NCI-H226 (cell line): ENCODE data around the gene AKT3.
A peak's percentile ranks its signal among the peaks of the same experiment; 100 is the strongest.
"Not testable (repeated sequence)": the region's sequence is repeated elsewhere in the genome, so short reads cannot be mapped to it uniquely, and the experiment has no call there.

Experiments used
- DNase-seq: peaks from one replicate; pipeline ENCODE4 v3.0.0-alpha.2; 2015

The AKT3 gene

GRCh38 chr1:243680860-243681259 lies 169.2 kb downstream of the AKT3 start:
- no peak for DNase-seq

- no peak for DNase-seq
Measured at GRCh38 chr1:243672539-243673074, 177.4 kb downstream of the AKT3 start.

GRCh38 chr1:243667591-243667990 lies 182.5 kb downstream of the AKT3 start:
- no peak for DNase-seq

GRCh38 chr1:243667133-243667532 lies 182.9 kb downstream of the AKT3 start:
- DNase-seq: no peak

GRCh38 chr1:243663651-243664050 lies 186.4 kb downstream of the AKT3 start:
- DNase-seq: no peak

- not testable (repeated sequence) for DNase-seq
Measured at GRCh38 chr1:243662169-243662568, 187.9 kb downstream of the AKT3 start.

DNA sequence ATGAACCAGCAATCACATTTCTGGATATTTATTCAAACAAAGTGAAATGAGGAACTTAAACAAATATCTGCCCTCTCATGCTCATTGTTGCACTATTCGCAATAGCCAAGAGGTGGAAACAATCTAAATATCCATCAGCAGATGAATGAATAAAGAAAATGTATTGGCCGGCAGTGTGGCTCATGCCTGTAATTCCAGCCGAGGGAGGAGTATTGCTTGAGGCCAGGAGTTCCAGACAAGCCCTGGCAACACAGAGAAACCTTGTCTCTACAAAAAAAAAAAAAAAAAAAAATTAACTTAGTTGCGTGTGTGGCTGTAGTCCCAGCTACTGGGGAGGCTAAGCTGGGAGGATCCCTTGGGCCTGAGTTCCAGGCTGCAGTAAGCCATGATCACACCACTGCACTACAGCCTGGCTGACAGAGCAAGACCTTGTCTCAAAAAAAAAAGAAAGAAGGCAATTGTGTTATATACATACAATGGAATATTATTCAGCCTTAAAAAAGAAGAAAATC lies 191.4 kb downstream of the AKT3 start:
- DNase-seq: peak; percentile 59

GRCh38 chr1:243657793-243658192 lies 192.2 kb downstream of the AKT3 start:
- no peak for DNase-seq

DNA sequence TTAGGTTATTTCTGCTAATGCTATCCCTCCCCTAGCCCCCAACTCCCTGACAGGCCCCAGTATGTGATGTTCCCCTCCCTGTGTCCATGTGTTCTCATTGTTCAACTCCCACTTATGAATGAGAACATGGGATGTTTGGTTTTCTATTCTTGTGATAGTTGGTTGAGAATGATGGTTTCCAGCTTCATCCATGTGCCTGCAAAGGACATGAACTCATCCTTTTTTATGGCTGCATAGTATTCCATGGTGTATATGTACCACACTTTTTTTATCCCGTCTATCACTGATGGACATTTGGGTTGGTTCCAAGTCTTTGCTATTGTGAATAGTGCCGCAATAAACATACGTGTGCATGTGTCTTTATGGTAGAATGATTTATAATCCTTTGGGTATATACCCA lies 200.5 kb downstream of the AKT3 start:
- DNase-seq: not testable (repeated sequence)

DNA sequence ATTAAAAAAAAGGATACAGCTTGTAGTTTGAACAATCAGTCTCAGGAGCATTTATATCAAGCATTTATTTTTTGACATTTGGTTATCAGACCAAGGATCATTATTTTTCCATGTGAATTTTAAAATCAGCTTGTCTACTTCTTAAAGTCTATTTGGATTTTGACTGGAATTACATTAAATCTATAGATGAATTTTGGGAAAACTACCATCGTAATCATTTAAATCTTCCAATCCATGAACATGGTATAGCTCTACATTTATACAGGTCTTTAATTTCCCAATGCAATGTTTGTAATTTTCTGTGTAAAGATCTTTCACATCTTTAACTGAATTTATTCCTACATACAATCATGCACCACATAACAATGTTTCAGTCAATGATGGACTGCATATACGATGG lies 203.2 kb downstream of the AKT3 start:
- DNase-seq: no peak

GRCh38 chr1:243645281-243645680 lies 204.8 kb downstream of the AKT3 start:
- DNase-seq: no peak

DNA sequence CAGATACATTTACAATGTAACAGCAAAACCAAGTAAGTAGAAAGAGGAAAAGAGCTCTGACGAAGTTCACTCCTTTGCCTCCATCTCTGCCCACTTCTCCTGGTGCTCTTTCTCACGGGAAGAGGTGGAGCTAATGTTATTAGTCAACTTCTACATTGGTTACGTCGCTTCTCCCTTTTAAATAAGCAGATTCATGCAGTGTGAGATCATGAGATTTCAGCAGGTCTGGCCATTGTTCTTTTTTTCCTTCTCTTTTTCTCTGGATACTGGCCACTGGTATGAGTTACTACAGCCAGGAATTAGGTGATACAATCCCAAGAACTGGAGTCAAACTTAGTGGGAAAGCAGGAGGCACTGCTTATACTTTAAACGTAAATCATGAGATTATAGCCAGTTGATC lies 207.1 kb downstream of the AKT3 start:
- peak; percentile 72 for DNase-seq

GRCh38 chr1:243639027-243639658 lies 210.9 kb downstream of the AKT3 start:
- no peak for DNase-seq

DNA sequence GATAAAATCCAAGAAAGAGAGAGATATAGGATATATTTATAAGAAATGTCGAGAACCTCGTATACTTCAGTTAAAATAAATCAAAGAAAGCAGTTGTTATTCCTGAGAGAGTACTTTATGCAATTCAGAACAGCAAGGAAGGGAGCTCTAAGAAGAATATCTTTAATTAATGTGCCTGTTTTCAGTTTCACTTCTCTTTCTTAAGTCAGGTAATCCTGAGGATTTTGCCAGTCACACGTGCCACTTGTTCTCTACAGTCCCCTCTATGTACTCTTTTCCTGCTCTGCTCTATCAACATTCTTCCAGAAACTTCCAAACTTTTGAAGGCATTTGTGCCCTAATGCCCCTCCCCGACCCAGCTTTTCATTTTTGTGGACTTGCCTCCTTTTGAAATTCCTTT lies 211.9 kb downstream of the AKT3 start:
- DNase-seq: no peak

- no peak for DNase-seq
Measured at GRCh38 chr1:243628476-243628907, 221.6 kb downstream of the AKT3 start.

DNA sequence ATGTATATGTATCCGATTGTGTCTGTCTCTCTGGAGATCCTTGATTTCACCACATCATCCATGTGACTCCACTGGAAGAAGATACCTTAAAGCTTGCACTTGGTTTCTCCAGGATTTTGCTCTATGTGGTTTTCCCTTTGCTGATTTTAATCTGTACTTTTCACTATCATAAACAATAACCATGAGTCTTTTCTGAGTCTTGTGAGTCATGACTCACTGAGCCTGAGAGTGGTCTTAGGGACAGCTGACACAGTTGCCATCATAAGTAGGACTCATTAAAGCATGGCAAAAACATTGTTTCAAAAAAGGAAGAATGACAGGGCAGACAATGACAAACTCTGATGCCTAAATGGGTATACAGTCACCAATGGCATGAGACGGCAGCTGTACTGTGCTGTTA lies 226.2 kb downstream of the AKT3 start:
- DNase-seq: no peak

DNA sequence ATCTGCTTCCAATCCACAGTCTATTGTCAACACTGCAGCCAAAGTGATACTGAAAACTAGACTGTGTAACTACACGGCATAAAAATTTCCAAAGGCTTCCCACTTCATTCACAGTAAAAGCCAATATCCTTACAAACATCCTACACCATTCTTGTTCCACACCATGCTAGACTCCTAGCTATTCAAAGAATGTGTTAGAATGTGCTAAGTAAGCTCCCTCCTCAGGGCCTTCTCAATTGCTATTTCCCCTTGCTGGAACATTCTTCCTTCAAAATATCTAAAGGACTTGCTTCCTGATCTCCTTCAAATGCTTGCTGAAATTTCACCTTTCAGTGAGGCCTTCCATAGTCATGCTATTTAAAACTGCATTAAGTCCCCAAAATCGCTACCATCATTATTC lies 228.1 kb downstream of the AKT3 start:
- DNase-seq: no peak

DNA sequence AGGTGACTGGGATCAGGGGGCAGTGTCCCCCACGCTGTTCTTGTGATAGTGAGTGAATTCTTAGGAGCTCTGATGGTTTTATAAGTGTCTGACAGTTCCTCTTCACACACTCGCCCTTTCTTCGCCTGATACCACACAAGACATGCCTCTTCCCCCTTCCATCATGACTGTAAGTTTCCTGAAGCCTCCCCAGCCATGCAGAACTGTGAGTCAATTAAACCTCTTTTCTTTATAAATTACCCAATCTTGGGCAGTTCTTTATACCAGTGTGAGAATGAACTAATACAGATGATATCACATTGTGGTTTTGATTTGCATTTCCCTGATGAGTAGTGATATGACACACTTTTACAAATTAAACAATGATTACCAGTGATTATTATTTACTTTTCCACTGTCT lies 229.9 kb downstream of the AKT3 start:
- DNase-seq: no peak

DNA sequence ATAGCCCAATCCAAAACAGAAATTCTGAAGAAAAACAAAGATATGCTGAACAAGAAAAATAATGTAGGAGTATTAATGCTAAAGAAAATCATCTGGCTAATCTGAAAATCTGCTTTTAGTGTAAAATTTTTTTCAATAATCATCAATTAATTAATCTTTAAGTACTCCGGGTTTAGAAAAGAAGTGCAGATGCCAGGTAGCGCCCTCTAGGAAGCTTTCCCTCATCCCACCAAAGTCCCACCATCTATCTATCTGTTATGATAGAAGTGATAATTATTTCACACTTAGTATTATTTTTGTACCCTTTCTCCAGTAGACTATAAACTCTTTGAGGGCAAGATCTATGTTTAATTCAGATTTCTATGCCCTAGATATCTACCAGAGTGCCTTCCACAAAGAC lies 240.3 kb downstream of the AKT3 start:
- DNase-seq: no peak

DNA sequence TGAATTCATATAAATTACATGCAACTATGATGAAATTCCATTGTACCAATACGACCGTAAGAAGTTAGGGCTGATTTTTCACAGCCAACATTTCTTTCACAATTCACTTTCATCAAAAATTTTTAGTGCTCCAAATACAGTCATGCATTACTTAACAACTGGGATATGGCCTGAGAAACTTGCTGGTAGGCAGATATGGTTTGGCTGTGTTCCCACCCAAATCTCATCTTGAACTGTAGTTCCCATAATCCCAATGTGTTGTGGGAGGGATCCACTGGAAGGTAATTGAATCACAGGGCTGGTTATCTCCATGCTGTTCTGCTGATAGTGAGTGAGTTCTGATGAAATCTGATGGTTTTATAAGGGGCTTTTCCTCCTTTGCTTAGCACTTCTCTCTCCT lies 244.4 kb downstream of the AKT3 start:
- DNase-seq: peak; percentile 95

- no peak for DNase-seq
Measured at GRCh38 chr1:243601720-243602119, 248.3 kb downstream of the AKT3 start.

DNA sequence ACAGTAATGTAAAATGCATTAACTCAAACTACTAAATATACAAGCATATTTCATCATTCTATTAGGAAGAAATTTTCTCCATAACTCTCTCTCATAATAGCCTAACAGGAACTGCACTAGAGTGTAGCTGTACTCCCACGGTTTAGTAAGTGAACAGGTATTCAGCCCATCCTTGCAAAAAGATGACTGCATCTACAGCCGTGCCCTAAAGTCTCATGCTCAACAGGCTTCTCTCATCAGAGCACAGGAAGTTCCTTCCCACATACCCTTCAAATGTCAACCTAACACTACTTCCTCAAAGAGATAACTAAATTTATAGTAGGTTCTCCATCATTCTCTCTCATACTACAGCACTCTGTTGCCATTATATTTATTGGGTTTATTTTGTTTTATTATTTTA lies 251.6 kb downstream of the AKT3 start:
- peak; percentile 98 for DNase-seq

DNA sequence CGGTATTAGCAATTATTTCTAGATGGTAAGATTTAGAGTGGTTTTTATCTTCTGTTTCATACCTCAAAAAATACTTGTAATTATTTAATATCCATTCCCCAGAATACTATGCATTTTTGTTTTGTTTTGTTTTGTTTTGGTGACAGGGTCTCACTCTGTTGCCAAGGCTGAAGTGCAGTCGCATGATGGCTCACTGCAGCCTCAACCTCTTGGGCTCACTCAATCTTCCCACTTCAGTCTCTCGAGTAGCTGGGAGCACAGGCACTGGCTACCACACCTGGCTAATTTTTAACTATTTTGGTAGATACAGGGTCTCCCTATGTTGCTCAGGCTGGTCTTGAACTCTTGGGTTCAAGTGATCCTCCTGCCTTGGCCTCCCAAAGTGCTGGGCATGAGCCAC lies 252.7 kb downstream of the AKT3 start:
- no peak for DNase-seq

DNA sequence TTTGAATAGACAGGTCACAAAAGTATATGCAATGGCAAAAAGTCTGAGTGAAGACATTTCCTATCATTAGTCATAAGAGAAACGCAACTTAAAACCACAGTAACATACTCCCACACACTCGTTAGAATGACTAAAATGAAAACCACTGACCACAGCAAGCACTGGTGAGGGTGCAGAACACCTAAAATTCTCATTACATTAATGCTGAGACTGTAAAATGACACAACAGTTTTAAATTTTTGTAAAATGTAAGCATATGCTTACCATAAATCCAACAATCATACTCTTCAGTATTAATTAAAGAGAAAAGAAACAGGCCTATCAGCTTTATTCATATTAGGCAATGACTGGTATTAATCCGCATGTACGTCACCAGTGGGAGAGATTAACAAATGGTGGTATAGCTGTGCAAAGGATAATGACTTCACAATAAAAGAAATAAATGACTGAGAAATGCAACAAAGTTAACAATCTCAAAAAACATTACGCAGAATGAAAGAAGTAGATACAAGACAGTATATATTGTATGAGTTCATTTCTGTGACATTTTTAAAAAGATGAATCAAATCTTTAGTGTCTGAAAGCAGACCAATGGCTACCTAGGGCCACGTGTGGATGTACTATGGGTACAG lies 253.5 kb downstream of the AKT3 start:
- peak; percentile 90 for DNase-seq
